Liver (tissue), 9 donors: ENCODE measurements around the gene ITLN2. TPM values are rescaled to one million over a fixed set of nuclear protein-coding genes. Genes with fewer than 3 reads are reported as not detected.
"Not testable (repeated sequence)": the region's sequence is repeated elsewhere in the genome, so short reads cannot be mapped to it uniquely, and the experiment has no call there.

Experiments
- DNase-seq: peaks from one replicate; pipeline ENCODE4 v3.0.0-alpha.2; 2017; ENCODE audit warnings: low spot score
- H3K27ac ChIP-seq, 2 donors: one replicate each; pipeline ENCODE4 v1.7.0; 2013; ENCODE audit warnings: inconsistent platforms in 2 of 2, low read length in 2 of 2, control low read depth in 1 of 2, low read depth in 1 of 2, mild to moderate bottlenecking in 1 of 2
- H3K27me3 ChIP-seq, 4 donors: one replicate each; pipeline versions ENCODE4 v1.6.1 to v1.7.0; 2013; ENCODE audit warnings: low read length in 3 of 4, inconsistent platforms in 1 of 4, mild to moderate bottlenecking in 1 of 4, moderate library complexity in 1 of 4; ENCODE audit not compliant: control insufficient read depth in 4 of 4, insufficient read depth in 4 of 4
- H3K36me3 ChIP-seq, 4 donors: one replicate each; pipeline versions ENCODE4 v1.6.1 to v1.7.0; 2013; ENCODE audit warnings: low read length in 3 of 4, mild to moderate bottlenecking in 3 of 4, low read depth in 1 of 4, moderate library complexity in 1 of 4; ENCODE audit not compliant: control insufficient read depth in 4 of 4, insufficient read depth in 3 of 4
- H3K4me1 ChIP-seq, 4 donors: one replicate each; pipeline versions ENCODE4 v1.6.1 to v1.7.0; 2013; ENCODE audit warnings: low read length in 3 of 4, mild to moderate bottlenecking in 3 of 4, moderate library complexity in 1 of 4; ENCODE audit not compliant: control insufficient read depth in 4 of 4, insufficient read depth in 4 of 4
- H3K4me3 ChIP-seq, 3 donors: one replicate each; pipeline versions ENCODE4 v1.6.1 to v1.7.0; 2013; ENCODE audit warnings: low read length in 3 of 3, control low read depth in 1 of 3, low read depth in 1 of 3, mild to moderate bottlenecking in 1 of 3
- H3K9ac ChIP-seq, 2 donors: one replicate each; pipeline ENCODE4 v1.7.0; 2013; ENCODE audit warnings: low read length in 2 of 2, mild to moderate bottlenecking in 2 of 2, moderate library complexity in 2 of 2, control low read depth in 1 of 2, low read depth in 1 of 2
- H3K9me3 ChIP-seq, 4 donors: one replicate each; pipeline versions ENCODE4 v1.6.1 to v1.7.0; 2013; ENCODE audit warnings: low read length in 3 of 4; ENCODE audit not compliant: control insufficient read depth in 4 of 4
- ATF3 ChIP-seq: IDR thresholded peaks from 2 replicates; pipeline ENCODE4 v1.6.1; 2016; ENCODE audit warnings: antibody characterized with exemption
- CTCF ChIP-seq: fragments of 150-350 bp; IDR thresholded peaks from 2 replicates; pipeline ENCODE4 v1.5.1; 2017; ENCODE audit warnings: improper control_type of control experiment, low read depth, low read length; ENCODE audit not compliant: missing input control
- EGR1 ChIP-seq, 2 donors: IDR thresholded peaks; 2 replicates each; pipeline ENCODE4 v1.6.1; 2016 to 2018; ENCODE audit warnings: antibody characterized with exemption in 2 of 2, low read depth in 2 of 2
- FOXA1 ChIP-seq: IDR thresholded peaks from 2 replicates; pipeline ENCODE4 v1.6.1; 2016; ENCODE audit warnings: antibody characterized with exemption
- FOXA2 ChIP-seq: IDR thresholded peaks from 2 replicates; pipeline ENCODE4 v1.6.1; 2016; ENCODE audit warnings: antibody characterized with exemption
- GABPA ChIP-seq, 2 donors: IDR thresholded peaks in 1 of 2; conservative IDR thresholded peaks in 1 of 2; 2 replicates each; pipeline ENCODE4 v1.6.1; 2016; ENCODE audit warnings: antibody characterized with exemption in 2 of 2, mild to moderate bottlenecking in 1 of 2, moderate library complexity in 1 of 2
- HNF4A ChIP-seq, 2 donors: conservative IDR thresholded peaks; 2 replicates each; pipeline ENCODE4 v1.6.1; 2016; ENCODE audit warnings: antibody characterized with exemption in 2 of 2, mild to moderate bottlenecking in 2 of 2
- HNF4G ChIP-seq: IDR thresholded peaks from 2 replicates; pipeline ENCODE4 v1.6.1; 2016; ENCODE audit warnings: antibody characterized with exemption
- JUND ChIP-seq, 2 donors: IDR thresholded peaks; 2 replicates each; pipeline ENCODE4 v1.6.1; 2016; ENCODE audit warnings: antibody characterized with exemption in 2 of 2
- MAX ChIP-seq: IDR thresholded peaks from 2 replicates; pipeline ENCODE4 v1.6.1; 2016; ENCODE audit warnings: antibody characterized with exemption
- NR2F2 ChIP-seq: IDR thresholded peaks from 2 replicates; pipeline ENCODE4 v1.6.1; 2016; ENCODE audit warnings: antibody characterized with exemption
- RAD21 ChIP-seq, 2 donors: IDR thresholded peaks; 2 replicates each; pipeline ENCODE4 v1.6.1; 2016; ENCODE audit warnings: antibody characterized with exemption in 2 of 2, mild to moderate bottlenecking in 2 of 2
- RXRA ChIP-seq, 2 donors: IDR thresholded peaks; 2 replicates each; pipeline ENCODE4 v1.6.1; 2017 to 2018; ENCODE audit warnings: antibody characterized with exemption in 2 of 2, mild to moderate bottlenecking in 1 of 2
- SP1 ChIP-seq: IDR thresholded peaks from 2 replicates; pipeline ENCODE4 v1.6.1; 2018; ENCODE audit warnings: antibody characterized with exemption, mild to moderate bottlenecking
- TAF1 ChIP-seq: conservative IDR thresholded peaks from 2 replicates; pipeline ENCODE4 v1.6.1; 2016; ENCODE audit warnings: antibody characterized with exemption, mild to moderate bottlenecking
- YY1 ChIP-seq: IDR thresholded peaks from 2 replicates; pipeline ENCODE4 v1.6.1; 2016; ENCODE audit warnings: antibody characterized with exemption, mild to moderate bottlenecking
- ZBTB33 ChIP-seq: IDR thresholded peaks from 2 replicates; pipeline ENCODE4 v1.6.1; 2016; ENCODE audit warnings: antibody characterized with exemption
- WGBS: extraction: QIAGEN DNeasy Blood & Tissue Kit; methylation state at CpG from one replicate; pipeline ENCODE4 v1.1.7; 2013; 5-methylcytosine and 5-hydroxymethylcytosine counted together
- polyA plus RNA-seq, 2 donors: library from polyadenylated mRNA; stranded (reverse) in 1 of 2; unstranded in 1 of 2; fragments of 200-250 nt in 1 of 2; fragments of >200 nt in 1 of 2; fragmentation: Nextera tagmentation in 1 of 2; extraction: Ambion mirVana in 1 of 2; gene quantifications; one replicate each; pipeline versions ENCODE4 v1.2.1 to v1.2.3, GENCODE V29; 2013 to 2015
- total RNA-seq, 2 donors: library from RNA; depleted of rRNA; stranded (reverse); fragments of >200 nt; gene quantifications; one replicate each; pipeline ENCODE4 v1.2.3, GENCODE V29; 2014
- TF ChIP-seq, protein P1 (sequence below): IDR thresholded peaks from 2 replicates; pipeline ENCODE4 v1.6.1; 2016; ENCODE audit warnings: antibody characterized with exemption, mild to moderate bottlenecking
- donor health status: healthy.
- donor health status: healthy.
- donor health status: healthy.
- donor health status: healthy.
- donor health status: healthy.

ITLN2 gene
- total and polyA plus RNA-seq, 4 donors: 0.12 to 0.50 TPM; not detected in 2

DNA sequence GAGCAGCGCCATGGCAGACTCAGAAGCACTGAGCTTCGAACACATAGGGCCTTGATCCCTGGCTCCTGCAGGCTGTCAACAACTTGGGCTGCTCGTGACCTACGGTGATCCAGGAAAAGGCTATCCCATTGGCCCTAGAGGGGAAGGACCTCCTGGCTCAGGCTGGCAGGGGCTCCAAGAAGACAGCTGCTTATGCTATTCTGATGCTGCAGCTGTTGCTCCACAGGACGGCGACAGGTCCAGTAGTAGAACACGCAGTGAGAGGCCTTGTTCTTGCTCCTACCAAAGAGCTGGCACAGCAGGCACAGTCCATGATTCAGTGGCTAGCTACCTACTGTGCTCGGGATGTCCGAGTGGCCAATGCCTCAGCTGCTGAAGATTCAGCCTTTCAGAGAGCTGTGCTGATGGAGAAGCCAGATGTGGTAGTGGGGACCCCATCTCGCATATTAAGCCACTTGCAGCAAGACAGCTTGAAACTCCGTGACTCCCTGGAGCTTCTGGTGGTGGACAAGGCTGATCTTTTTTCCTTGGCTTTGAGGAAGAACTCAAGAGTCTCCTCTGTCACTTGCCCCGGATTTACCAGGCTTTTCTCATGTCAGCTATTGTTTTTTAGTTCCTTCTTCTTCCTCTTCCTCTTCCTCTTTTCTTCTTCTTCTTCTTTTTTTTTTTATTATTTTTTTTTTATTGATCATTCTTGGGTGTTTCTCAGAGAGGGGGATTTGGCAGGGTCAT, 18.9 kb downstream of the ITLN2 start:
- DNase-seq: no peak
- Histone ChIP-seq H3K4me1 (no peaks in the 10 kb centered on the region), H3K27ac (no peak overlapping the region), H3K36me3 (no peaks in the 10 kb centered on the region), H3K27me3 (no peaks in the 10 kb centered on the region), H3K9me3 (no peaks in the 10 kb centered on the region), H3K4me3 (no peak overlapping the region), H3K9ac (no peak overlapping the region)
- WGBS: 89% methylated on average over 12 of the region's 12 CpGs
- TF ChIP-seq FOXA2: no peak
- TF ChIP-seq, protein P1, sequence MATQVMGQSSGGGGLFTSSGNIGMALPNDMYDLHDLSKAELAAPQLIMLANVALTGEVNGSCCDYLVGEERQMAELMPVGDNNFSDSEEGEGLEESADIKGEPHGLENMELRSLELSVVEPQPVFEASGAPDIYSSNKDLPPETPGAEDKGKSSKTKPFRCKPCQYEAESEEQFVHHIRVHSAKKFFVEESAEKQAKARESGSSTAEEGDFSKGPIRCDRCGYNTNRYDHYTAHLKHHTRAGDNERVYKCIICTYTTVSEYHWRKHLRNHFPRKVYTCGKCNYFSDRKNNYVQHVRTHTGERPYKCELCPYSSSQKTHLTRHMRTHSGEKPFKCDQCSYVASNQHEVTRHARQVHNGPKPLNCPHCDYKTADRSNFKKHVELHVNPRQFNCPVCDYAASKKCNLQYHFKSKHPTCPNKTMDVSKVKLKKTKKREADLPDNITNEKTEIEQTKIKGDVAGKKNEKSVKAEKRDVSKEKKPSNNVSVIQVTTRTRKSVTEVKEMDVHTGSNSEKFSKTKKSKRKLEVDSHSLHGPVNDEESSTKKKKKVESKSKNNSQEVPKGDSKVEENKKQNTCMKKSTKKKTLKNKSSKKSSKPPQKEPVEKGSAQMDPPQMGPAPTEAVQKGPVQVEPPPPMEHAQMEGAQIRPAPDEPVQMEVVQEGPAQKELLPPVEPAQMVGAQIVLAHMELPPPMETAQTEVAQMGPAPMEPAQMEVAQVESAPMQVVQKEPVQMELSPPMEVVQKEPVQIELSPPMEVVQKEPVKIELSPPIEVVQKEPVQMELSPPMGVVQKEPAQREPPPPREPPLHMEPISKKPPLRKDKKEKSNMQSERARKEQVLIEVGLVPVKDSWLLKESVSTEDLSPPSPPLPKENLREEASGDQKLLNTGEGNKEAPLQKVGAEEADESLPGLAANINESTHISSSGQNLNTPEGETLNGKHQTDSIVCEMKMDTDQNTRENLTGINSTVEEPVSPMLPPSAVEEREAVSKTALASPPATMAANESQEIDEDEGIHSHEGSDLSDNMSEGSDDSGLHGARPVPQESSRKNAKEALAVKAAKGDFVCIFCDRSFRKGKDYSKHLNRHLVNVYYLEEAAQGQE: no peak
- TF ChIP-seq HNF4G: no peak
- no peak for TF ChIP-seq NR2F2
- no peak for TF ChIP-seq SP1
- TF ChIP-seq ZBTB33: no peak
- TF ChIP-seq ATF3: no peak
- TF ChIP-seq GABPA (IDR thresholded peaks at IDR 0.05 in 1 of 2, conservative IDR thresholded peaks at IDR 0.05 in 1 of 2): no peak
- no peak for TF ChIP-seq HNF4A (conservative IDR thresholded peaks at IDR 0.05)
- TF ChIP-seq FOXA1: no peak
- TF ChIP-seq MAX: no peak
- TF ChIP-seq CTCF: no peak
- no peak for TF ChIP-seq RXRA (IDR thresholded peaks at IDR 0.05)
- no peak for TF ChIP-seq EGR1 (IDR thresholded peaks at IDR 0.05; ENCODE audit: low read depth in 2 of 2)
- TF ChIP-seq JUND (IDR thresholded peaks at IDR 0.05): no peak
- no peak for TF ChIP-seq RAD21 (IDR thresholded peaks at IDR 0.05)
- no peak for TF ChIP-seq TAF1
- TF ChIP-seq YY1: no peak

DNA sequence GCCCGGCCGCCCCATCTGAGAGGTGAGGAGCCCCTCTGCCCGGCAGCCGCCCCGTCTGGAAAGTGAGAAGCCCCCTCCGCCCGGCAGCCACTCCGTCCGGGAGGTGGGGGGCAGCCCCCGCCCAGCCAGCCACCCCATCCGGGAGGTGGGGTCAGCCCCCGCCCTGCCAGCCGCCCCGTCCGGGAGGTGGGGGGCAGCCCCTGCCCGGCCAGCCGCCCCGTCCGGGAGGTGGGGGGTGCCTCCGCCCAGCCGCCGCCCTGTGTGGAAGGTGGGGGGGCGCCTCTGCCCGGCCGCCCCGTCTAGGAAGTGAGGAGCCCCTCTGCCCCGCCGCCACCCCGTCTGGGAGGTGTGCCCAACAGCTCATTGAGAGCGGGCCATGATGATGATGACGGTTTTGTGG, 21.3 kb downstream of the ITLN2 start:
- DNase-seq, H3K27ac ChIP-seq: not testable (repeated sequence)
- WGBS: 97% methylated on average over 31 of the region's 31 CpGs

More for the DNA sequence above, 21.3 kb downstream of the ITLN2 start:
- H3K27me3 ChIP-seq, H3K4me1 ChIP-seq, H3K9me3 ChIP-seq, H3K4me3 ChIP-seq, H3K36me3 ChIP-seq, H3K9ac ChIP-seq: not testable (repeated sequence)
